GM18870 (cell line): Measurements from ENCODE around the gene KRT1.
"Not testable (repeated sequence)": the region's sequence is repeated elsewhere in the genome, so short reads cannot be mapped to it uniquely, and the experiment has no call there.

Experiments used
- ATAC-seq: cut with Tn5 transposase; IDR thresholded peaks from one replicate; pipeline ENCODE4 v1.9.1; 2021; ENCODE audit warnings: moderate library complexity; ENCODE audit not compliant: unreplicated experiment

KRT1 gene

DNA sequence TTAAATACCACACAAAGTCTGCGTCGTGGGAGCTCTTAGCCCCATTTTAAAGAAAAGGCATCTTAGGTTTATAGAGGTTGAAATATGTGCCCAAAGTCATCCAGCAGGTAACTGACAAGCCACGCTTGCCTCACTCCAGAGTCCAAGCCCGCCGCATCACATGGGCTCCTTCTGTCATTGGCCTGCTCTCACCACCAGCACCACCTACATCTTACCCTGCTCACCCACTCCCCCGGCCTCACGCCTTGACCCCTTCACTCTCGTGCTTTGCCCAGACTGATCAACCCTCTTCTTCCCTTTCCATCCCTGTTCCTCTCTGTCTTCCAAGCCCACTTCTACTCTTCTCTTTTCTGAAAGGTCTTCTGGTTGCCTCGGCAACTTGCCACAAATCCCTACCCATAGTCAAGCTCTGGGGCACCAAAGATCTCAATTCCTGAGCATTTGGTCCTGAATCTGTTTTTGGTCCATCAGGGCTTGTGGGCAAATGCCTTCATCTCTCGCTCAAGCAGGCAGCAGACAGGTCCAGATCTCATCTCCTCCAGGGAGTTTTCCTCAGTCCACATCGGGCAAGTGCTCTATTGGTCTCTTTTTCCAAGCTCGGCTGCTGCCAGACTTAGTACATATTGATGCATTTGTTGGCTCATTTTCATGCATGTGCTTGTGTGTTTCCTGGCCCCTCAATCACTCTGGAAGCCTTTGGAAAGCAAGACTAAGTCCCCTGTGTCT is 3.5 kb upstream of the KRT1 start:
- ATAC-seq, result no peak

DNA sequence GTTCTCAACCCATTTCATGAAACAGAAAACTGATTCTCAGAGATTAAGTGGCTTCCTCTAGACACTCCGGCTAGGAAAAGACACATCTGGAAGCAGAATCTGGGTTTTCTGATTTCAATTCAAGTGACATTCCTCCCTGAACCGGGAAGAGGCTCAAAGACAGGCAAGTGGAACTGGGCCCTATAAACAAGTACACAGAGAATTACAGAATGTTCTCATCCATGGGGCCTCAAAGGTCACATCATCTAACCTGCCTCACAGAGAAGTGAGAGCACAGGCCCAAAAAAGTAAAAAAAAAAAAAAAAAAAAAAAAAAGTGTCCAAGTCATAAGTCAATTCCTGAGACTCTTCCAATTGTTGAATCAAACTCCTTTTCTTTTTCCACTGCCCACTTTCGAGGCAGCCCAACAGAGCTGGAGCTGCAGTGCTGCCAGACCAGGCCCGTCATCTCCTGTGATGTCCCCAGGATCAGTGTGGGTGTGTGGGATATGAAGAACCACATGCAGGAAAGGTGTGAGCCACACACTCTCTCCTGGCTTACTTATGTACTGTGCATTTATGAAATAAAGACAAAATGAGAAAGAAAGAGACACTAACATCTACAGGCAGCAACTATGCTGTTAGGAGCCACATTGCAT is 2.8 kb upstream of the KRT1 start:
- no peak for ATAC-seq

GRCh38 chr12:52682381-52682660 is 2.1 kb upstream of the KRT1 start:
- no peak for ATAC-seq

- ATAC-seq, result no peak
Measured at GRCh38 chr12:52681526-52682380, 1.5 kb upstream of the KRT1 start.

- ATAC-seq, result no peak
Measured at GRCh38 chr12:52679875-52680274, 332 bp downstream of the KRT1 start.

- ATAC-seq, result no peak
Measured at GRCh38 chr12:52677671-52678070, 2.5 kb downstream of the KRT1 start.

- ATAC-seq, result no peak
Measured at GRCh38 chr12:52677126-52677525, 3.1 kb downstream of the KRT1 start.

GRCh38 chr12:52676163-52676562 is 4.0 kb downstream of the KRT1 start:
- ATAC-seq, result no peak

- no peak for ATAC-seq
Measured at GRCh38 chr12:52675301-52675701, 4.9 kb downstream of the KRT1 start.

DNA sequence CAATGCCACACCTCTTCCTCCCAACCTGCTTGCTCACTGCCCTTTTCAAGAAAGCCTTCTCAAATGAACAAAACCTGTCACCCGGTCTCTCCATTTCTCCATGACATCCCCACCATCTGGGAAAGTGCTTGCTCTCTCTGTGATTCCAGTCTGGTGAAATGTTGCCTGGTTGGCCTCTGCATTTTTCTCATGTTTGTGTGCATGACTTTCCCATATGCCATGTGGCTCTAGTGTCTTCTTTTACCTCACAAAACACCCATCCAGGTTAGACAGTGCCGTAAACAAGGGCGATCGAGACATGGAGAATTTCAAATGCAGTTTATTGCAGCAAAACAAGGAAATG is 5.8 kb downstream of the KRT1 start:
- ATAC-seq, result no peak

GRCh38 chr12:52673713-52674432 is 6.3 kb downstream of the KRT1 start:
- no peak for ATAC-seq

- ATAC-seq, result no peak
Measured at GRCh38 chr12:52673217-52673616, 7.0 kb downstream of the KRT1 start.

DNA sequence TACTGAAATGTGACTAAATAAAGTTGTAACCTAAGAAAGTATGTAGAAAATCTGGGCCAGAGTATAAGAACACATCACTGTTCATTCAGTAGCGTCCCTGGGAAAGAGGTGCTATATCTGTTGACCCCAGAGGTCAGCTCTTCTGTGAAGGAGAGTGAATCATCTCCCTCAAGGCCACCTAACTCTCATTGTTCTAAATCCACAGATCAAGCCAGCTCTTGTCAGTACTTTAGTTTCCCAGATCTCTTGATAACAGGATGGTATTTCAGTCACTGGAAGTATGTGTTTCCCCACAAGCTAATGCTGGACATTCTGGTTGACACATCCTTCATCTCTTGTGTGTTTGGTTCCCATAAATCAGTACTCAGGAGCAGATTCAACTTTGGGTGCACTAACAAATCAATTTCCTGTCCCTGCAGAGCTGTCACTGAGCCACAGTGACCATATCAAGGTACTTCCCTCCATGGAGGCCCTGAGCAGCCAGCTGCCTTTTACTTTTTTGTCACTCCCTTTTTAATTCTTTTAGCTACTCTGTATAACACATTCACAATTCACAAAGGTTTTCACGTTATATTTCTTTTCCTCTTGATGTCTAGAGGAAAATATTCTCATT is 7.8 kb downstream of the KRT1 start:
- no peak for ATAC-seq

DNA sequence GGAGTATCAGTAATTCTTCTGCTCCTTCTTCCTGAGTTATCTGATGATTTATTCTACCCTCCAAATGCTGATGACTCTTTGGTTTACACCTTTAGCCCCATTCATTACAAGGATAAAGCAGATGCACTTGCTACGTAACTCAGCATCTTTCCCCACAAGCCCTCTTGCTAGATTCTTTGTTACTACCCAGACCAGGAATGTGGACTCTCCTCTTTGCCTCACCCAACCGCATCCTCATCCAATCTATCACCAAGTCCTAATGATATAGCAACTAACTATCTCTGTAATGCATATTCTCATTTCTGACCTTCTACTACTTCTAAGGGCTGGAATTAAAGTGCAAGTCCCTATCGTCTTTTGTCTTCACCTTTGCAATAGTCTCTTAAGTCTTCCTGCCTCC is 9.2 kb downstream of the KRT1 start:
- ATAC-seq, result no peak

DNA sequence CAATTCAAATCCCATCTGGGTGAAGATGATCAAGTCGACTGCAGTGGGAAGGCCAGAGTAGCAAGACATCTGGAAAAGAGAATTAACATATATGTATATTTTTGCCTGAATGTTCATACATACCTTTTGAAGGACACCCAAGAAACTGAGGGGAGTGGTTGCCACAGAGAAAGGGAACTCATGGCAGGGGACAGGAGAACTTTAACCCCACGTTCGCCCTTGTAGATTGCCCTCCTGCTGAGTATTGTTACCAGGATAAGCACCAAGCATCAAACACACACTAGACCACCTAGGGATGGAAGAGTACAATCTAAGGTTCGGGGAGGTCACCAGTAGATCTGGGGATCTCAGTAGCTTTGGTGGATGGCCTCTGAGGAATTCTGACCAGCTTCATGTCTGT is 9.7 kb downstream of the KRT1 start:
- ATAC-seq, result no peak

DNA sequence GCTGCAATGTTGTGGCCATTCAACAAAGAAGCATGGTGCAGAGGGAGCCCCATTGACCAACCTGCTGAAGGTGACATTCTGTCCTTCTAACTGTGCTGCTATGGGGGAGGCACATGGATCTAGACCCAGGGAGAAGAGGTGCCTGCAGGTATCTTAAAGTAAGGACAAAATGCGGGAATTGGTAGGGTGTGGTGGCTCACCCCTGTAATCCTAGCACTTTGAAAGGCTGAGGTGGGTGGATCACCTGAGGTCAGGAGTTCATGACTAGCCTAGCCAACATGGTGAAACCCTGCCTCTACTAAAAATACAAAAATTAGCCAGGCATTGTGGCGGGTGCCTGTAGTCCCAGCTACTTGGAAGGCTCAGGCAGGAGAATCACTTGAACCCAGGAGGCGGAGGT is 10.3 kb downstream of the KRT1 start:
- ATAC-seq, result not testable (repeated sequence)

DNA sequence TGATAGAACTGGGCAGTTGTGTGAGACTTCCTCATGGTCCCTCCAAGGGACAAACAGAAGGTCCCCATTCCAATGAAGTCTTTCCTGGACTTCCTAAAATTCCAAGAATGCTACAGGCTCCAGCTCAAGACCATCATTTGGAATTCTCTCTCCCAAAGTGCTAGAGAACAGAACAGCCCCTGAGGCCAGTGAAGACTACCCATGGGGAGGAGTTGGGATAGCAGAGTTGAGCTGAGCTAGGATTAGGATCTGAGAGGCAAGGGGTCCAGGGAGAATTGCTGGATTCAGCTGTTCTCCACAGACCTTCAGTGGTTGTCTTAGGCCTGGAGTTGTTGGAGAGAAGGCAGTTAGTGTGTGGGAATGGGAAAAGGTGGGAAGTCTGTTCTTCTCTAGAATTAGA is 10.8 kb downstream of the KRT1 start:
- ATAC-seq, result no peak

- ATAC-seq, result no peak
Measured at GRCh38 chr12:52667931-52668330, 12.3 kb downstream of the KRT1 start.

- no peak for ATAC-seq
Measured at GRCh38 chr12:52667509-52667908, 12.7 kb downstream of the KRT1 start.

GRCh38 chr12:52666471-52666870 is 13.7 kb downstream of the KRT1 start:
- ATAC-seq, result no peak

- ATAC-seq, result no peak
Measured at GRCh38 chr12:52663420-52663819, 16.8 kb downstream of the KRT1 start.
